HG03432 (cell line): ENCODE results near the gene CPNE7.
A peak's percentile ranks its signal among the peaks of the same experiment; 100 is the strongest.

Experiments
- ATAC-seq: cut with Tn5 transposase; IDR thresholded peaks from one replicate; pipeline ENCODE4 v1.9.1; 2021; ENCODE audit warnings: mild to moderate bottlenecking, moderate library complexity; ENCODE audit not compliant: unreplicated experiment

The CPNE7 gene

GRCh38 chr16:89548344-89549006 is 27.1 kb upstream of the CPNE7 start:
- ATAC-seq = no peak

- no peak for ATAC-seq
Measured at GRCh38 chr16:89549007-89549700, 26.4 kb upstream of the CPNE7 start.

GRCh38 chr16:89550421-89551007 is 25.0 kb upstream of the CPNE7 start:
- no peak for ATAC-seq

- no peak for ATAC-seq
Measured at GRCh38 chr16:89552329-89552728, 23.2 kb upstream of the CPNE7 start.

- no peak for ATAC-seq
Measured at GRCh38 chr16:89552913-89553312, 22.6 kb upstream of the CPNE7 start.

- no peak for ATAC-seq
Measured at GRCh38 chr16:89553733-89554132, 21.8 kb upstream of the CPNE7 start.

- ATAC-seq = no peak
Measured at GRCh38 chr16:89554343-89554742, 21.2 kb upstream of the CPNE7 start.

GRCh38 chr16:89555265-89555664 is 20.3 kb upstream of the CPNE7 start:
- no peak for ATAC-seq

- no peak for ATAC-seq
Measured at GRCh38 chr16:89555780-89556179, 19.8 kb upstream of the CPNE7 start.

- no peak for ATAC-seq
Measured at GRCh38 chr16:89556750-89557689, 18.5 kb upstream of the CPNE7 start.

- ATAC-seq = no peak
Measured at GRCh38 chr16:89557690-89558490, 17.7 kb upstream of the CPNE7 start.

- ATAC-seq = peak; percentile 88
Measured at GRCh38 chr16:89560378-89561141, 15.0 kb upstream of the CPNE7 start, which contains the start of gene RPL13. TSS of gene RPL13 (plus strand) at chr16:89560682. CDS start at chr16:89560960, 278 bp downstream.

- ATAC-seq = no peak
Measured at GRCh38 chr16:89561142-89561883, 14.2 kb upstream of the CPNE7 start.

GRCh38 chr16:89561884-89562599 is 13.5 kb upstream of the CPNE7 start:
- no peak for ATAC-seq

- ATAC-seq = no peak
Measured at GRCh38 chr16:89562939-89563338, 12.6 kb upstream of the CPNE7 start.

GRCh38 chr16:89563639-89564392 is 11.7 kb upstream of the CPNE7 start:
- ATAC-seq = no peak

- ATAC-seq = no peak
Measured at GRCh38 chr16:89564476-89565255, 10.9 kb upstream of the CPNE7 start.
